T-helper 2 cell treated with Interferon-gamma antibody and Interleukin-4, amounts not matched to agents 5 μg/mL and 100 μg/mL, for 36 hours (primary cell): Measurements from ENCODE around the gene ASTN2.

ENCODE experiments used
- DNase-seq: peaks from one replicate; pipeline ENCODE4 v3.0.0; 2021; ENCODE audit warnings: low spot score
- H3K27ac Mint-ChIP-seq: one replicate; pipeline ENCODE4 v1.8.0; 2021; ENCODE audit warnings: mild to moderate bottlenecking, mixed read lengths
- H3K27me3 Mint-ChIP-seq: one replicate; pipeline ENCODE4 v1.8.0; 2021; ENCODE audit warnings: low read depth, mixed read lengths
- H3K36me3 Mint-ChIP-seq: one replicate; pipeline ENCODE4 v1.8.0; 2021; ENCODE audit warnings: low read depth, mixed read lengths
- H3K4me1 Mint-ChIP-seq: one replicate; pipeline ENCODE4 v1.8.0; 2021; ENCODE audit warnings: low read depth, mixed read lengths
- H3K4me3 Mint-ChIP-seq: one replicate; pipeline ENCODE4 v1.8.0; 2022; ENCODE audit warnings: mild to moderate bottlenecking, moderate library complexity, mixed read lengths
- H3K9me3 Mint-ChIP-seq: one replicate; pipeline ENCODE4 v1.8.0; 2021; ENCODE audit warnings: mixed read lengths

The ASTN2 gene

DNA sequence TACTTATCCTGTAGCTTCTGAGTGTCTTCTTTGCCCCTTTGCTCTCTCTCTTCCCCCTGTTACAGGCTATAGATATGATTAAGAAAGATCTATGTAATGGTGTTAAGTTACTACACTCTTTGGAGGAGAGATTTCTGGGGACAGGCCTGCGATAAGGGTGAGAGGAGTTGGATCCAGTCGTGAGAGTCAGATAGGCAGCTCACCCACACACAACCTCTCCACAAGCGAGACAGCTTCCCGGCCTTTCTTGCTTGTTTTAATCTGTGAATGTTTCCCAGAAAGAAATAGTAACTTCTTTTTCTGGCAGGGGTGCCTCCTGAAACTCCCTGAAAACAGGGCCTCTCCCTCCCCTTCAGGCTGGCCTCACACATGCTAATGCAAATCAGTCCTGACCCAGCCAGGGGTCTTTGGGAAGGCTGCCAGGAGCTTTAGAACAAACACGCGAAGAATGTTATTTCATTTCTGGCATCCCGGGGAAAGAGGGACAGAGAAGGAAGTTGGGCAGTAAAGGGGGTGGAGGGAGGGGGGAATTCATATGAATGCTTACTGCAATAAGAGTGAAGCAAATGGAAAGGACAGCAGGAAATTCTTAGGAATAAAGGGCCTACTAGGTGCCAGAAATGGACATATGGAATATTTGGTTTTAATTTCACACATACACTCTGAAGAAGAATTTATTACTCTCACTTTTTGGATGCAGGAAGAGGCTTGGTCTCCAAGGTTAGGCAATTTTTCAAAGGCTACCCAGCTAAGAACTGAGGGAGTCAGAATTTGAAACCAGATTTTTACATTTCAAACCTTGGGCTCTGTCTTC is 943.6 kb downstream of the ASTN2 start:
- no peak for DNase-seq
- H3K27ac Mint-ChIP-seq, result no peak overlapping the region
- no peaks in the 10 kb centered on the region for H3K4me1 Mint-ChIP-seq

DNA sequence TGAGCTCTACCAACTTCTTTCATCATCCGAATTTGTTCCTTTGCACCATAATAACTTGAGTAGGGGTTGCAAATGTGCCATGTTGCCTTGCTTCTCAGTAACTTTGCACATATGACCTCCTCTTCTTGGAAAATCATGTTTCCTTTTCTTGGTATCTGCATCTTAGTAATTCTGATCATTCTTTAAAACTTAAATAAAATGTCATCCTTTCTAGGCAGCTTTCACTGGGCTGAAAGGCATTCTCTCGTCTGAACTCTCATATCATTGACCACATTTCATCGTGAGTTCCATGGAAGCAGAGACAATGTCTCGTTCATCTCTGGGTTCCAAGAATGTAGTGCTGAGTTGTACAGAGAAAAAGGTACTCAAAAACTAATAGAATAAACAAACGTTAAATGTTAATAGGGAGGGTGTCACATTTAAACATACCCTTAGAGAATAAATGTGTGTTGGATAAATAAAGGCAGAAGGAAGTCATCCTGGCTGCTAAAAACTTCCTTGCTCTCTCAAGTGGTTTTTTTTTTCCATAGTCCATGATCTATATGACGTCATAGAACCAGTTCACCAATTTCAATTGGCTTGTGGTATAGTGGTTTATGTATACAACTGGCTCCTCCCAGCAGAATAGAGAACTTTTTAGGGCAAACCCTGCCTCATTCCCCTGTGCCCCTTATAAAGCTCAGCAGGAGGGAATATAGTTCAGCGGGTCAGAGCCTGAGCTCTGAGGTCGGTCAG is 945.9 kb downstream of the ASTN2 start:
- no peaks in the 10 kb centered on the region for H3K4me1 Mint-ChIP-seq
- H3K27ac Mint-ChIP-seq, result no peak overlapping the region
- no peak for DNase-seq
- no peaks in the 10 kb centered on the region for H3K9me3 Mint-ChIP-seq
- no peaks in the 10 kb centered on the region for H3K27me3 Mint-ChIP-seq
- no peaks in the 10 kb centered on the region for H3K36me3 Mint-ChIP-seq
- no peak overlapping the region for H3K4me3 Mint-ChIP-seq

More for the DNA sequence above, 943.6 kb downstream of the ASTN2 start:
- no peaks in the 10 kb centered on the region for H3K36me3 Mint-ChIP-seq
- no peaks in the 10 kb centered on the region for H3K9me3 Mint-ChIP-seq
- no peaks in the 10 kb centered on the region for H3K27me3 Mint-ChIP-seq
- H3K4me3 Mint-ChIP-seq, result no peak overlapping the region

DNA sequence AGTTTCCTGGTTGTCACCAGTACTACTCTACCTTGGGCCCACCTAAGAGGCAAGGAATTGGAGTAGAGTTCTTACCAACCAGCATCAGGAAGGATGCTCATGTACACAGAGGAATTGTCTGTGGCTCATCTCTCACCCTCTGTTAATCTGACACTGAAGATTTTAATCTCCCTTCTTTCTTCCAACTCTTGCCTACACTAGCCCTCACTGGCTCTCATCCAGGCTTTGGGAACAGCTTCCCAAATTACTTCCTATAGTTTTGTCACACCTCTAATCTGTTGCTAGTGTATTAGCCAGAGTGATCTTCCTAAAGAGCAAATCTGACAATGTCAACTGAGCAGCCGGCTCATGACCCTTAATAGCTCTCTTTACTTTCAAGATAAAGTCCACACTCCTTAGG is 946.5 kb downstream of the ASTN2 start:
- H3K9me3 Mint-ChIP-seq, result no peaks in the 10 kb centered on the region
- H3K36me3 Mint-ChIP-seq, result no peaks in the 10 kb centered on the region
- H3K4me1 Mint-ChIP-seq, result no peaks in the 10 kb centered on the region
- H3K27me3 Mint-ChIP-seq, result no peaks in the 10 kb centered on the region
- DNase-seq, result no peak
- no peak overlapping the region for H3K27ac Mint-ChIP-seq
- no peak overlapping the region for H3K4me3 Mint-ChIP-seq

DNA sequence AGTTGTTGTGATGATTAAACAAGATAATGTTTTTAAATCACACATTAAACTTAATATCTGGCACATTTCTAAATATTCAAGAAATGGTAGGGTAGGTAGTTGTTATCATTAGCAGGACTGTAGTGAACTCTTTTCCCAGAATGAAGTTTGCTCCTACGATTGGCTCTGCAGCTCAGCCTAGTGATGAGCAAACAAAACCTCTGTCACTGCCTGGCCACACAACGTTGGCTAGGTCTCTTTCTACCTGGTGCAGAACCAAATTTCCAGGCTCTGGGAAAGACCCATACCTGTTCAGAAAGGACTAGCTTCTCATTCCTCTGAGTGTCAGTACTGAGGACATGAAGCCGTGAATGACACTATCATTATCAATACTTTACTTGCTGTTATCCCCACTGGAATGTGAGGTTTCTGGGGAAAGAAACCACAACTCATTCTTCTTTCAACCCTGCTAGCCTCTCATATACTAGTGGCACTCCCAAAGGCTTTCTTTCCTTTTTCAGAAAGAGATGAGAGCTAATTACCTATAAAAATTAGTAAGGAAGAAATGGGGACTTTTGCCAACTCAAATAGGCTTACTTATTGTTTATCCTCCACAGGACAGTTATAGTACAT is 947.0 kb downstream of the ASTN2 start:
- Mint-ChIP-seq H3K36me3 (no peaks in the 10 kb centered on the region), H3K27ac (no peak overlapping the region), H3K9me3 (no peaks in the 10 kb centered on the region), H3K4me1 (no peaks in the 10 kb centered on the region), H3K27me3 (no peaks in the 10 kb centered on the region), H3K4me3 (no peak overlapping the region)
- DNase-seq, result no peak

DNA sequence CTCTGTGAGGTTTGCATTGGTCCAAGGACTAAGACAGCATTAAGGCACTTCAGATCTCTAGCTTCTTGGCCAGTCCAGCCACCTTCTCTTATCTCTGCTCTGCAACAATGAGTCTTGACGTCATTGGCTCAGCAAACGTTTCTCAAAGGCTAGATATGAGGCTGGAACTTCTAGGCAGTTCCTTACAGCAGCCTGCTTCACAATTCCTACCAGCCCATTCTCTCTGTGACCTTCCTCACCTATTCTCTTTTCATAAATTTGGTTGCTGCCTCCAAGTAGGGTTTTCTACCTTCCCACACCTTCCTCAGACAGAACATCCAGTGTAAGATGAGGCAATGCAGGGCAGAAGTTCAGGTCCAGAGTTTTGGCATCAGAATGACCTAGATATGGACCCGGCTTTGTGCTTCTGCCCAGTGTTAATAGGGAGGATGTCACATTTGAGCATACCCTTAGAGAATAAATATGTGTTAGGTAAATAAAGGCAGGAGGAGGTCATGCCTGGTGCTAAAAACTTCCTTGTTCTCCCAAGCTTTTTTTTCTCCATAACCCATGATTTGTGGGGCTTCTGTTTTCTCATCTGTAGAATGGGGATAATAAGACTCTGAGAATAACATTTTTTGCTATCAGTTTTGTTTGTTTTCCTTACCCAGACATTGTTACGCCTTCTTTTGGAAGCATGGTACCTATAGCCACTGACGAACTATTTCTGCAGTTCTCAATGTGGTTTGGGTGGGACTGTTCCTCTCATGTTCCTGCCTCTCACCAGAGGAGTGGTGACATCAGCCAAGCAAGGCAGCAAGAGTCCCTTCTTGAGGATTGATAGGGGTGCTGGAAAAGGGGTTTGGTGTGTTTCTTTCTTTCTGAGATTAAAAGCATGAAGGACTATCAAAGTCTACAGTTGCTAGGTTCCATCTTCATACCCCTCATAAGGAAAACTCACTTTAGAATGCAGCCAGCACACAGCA is 948.3 kb downstream of the ASTN2 start:
- no peaks in the 10 kb centered on the region for H3K27me3 Mint-ChIP-seq
- no peaks in the 10 kb centered on the region for H3K36me3 Mint-ChIP-seq
- no peak for DNase-seq
- H3K9me3 Mint-ChIP-seq, result no peaks in the 10 kb centered on the region
- H3K4me3 Mint-ChIP-seq, result no peak overlapping the region
- no peak overlapping the region for H3K27ac Mint-ChIP-seq
- H3K4me1 Mint-ChIP-seq, result no peaks in the 10 kb centered on the region

DNA sequence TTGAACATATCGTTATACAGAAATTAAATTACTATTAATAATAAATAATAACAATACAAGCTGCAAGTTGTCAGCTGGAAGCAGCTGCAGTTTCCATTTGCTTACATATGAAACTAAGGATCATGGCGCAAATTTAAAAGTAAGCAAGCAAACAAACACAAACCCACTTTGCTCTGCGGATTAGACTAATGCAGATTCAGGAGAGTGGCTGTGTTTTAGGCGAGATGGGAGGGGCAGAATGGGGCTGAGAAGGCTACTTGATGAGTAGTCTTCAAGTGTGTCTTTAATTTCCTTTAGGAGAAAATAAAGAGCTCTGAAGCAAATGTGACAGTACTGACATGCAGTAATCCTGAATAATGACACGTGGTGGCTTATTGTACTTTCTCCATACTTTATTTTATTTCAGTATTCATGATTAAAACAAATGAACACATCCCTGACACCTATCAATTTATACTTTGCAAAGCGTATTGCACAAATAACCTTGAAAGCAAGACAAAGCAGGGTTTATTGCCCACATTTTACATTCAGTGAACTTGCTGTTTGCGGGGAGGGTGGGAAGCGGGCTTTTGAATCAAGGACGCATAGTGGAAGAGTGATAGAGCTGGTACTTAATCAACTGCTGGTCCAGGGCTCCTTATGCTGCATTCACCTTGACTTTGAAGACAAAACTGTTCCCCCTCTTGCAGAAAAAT is 949.1 kb downstream of the ASTN2 start:
- no peaks in the 10 kb centered on the region for H3K27me3 Mint-ChIP-seq
- no peaks in the 10 kb centered on the region for H3K4me1 Mint-ChIP-seq
- no peak overlapping the region for H3K4me3 Mint-ChIP-seq
- no peaks in the 10 kb centered on the region for H3K9me3 Mint-ChIP-seq
- H3K36me3 Mint-ChIP-seq, result no peaks in the 10 kb centered on the region
- no peak for DNase-seq
- no peak overlapping the region for H3K27ac Mint-ChIP-seq

DNA sequence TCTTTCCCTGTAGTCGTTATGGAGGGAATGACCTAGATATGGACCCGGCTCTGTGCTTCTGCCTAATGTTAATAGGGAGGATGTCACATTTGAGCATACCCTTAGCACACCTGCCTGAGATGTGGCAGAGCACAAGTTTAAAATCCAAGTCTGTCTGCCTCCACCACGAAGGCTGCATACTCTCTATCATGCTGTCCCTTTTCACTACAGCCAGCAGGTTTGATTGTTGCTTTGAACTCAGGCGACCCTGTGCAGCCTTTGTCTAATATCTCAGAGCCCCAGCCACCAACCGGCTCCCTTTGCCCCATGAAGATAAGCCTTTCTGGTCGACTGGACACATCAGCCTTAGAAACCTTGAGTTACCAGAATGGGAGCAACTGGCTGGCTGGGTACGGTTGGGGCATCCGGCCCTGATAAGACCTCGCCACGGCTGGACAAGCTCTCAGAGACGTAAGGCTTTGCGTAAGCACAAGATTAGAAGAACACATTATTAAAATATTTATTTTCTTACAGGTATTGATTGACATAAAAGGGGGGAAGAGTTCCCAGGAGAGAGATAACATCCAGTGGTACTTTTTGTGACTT is 949.8 kb downstream of the ASTN2 start:
- Mint-ChIP-seq H3K4me3 (no peak overlapping the region), H3K9me3 (no peaks in the 10 kb centered on the region), H3K4me1 (no peaks in the 10 kb centered on the region), H3K36me3 (no peaks in the 10 kb centered on the region), H3K27ac (no peak overlapping the region), H3K27me3 (no peaks in the 10 kb centered on the region)
- no peak for DNase-seq

DNA sequence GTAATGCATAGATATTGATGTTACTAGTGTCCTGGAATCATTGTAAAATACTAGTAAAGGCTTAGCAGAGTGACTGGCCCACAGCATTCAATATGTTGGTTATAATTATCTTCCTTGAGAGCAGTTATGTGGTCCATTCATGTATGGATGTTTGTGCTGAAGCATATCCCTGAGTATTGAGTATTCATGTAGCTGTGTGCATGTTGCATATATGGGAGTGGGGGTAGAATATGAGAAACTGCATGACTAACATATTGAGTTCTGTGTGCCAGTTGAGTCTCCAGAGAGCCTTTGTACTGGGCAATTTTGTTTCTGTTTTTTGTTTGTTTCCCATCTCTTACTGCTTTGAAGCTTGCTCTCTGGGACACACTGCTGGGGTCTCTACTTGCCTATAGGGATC is 950.4 kb downstream of the ASTN2 start:
- DNase-seq, result no peak
- Mint-ChIP-seq H3K36me3 (no peaks in the 10 kb centered on the region), H3K27ac (no peak overlapping the region), H3K4me3 (no peak overlapping the region), H3K27me3 (no peaks in the 10 kb centered on the region), H3K9me3 (no peaks in the 10 kb centered on the region), H3K4me1 (no peaks in the 10 kb centered on the region)

DNA sequence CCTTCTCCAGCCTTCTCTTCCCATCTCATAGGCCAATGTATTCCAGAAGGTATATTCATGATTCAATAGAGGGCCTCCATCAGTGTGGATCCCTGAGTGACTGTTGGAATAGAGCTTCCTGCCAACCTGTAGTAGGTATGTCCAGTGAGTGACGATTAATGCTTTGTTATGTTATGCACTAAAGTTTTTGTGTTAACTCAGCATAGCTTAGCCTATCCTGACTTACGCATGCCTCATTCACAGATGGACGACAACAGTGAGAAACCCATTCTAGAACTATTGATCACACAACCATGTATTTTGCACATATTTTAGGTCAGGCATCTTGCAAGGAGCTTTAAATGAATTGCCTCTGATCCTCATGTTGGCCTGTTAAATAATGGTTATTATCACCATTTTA is 953.2 kb downstream of the ASTN2 start:
- Mint-ChIP-seq H3K36me3 (no peaks in the 10 kb centered on the region), H3K9me3 (peaks cover 7% of the 10 kb centered on the region), H3K27me3 (no peaks in the 10 kb centered on the region), H3K27ac (no peak overlapping the region), H3K4me1 (no peaks in the 10 kb centered on the region), H3K4me3 (no peak overlapping the region)
- DNase-seq, result no peak

DNA sequence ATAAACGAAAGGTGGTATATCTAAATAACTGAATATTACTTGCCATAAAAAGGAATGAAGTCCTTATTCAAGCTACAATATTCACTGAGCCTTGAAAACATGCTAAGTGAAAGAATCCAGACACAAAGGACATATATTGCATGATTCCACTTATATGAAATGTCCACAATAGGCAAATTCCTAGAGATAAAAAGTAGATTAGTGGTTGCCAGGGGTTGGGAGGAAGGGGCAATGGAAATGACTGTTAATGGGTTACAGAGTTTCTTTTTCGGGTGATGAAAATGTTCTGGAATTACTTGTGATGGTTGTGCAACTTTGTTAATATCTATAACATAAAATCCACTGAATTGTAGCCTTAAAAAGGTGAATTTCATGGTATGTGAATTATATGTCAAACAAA is 954.8 kb downstream of the ASTN2 start:
- no peaks in the 10 kb centered on the region for H3K4me1 Mint-ChIP-seq
- H3K4me3 Mint-ChIP-seq, result no peak overlapping the region
- no peak overlapping the region for H3K27ac Mint-ChIP-seq
- no peak for DNase-seq
- peaks cover 16% of the 10 kb centered on the region for H3K9me3 Mint-ChIP-seq
- no peaks in the 10 kb centered on the region for H3K27me3 Mint-ChIP-seq
- no peaks in the 10 kb centered on the region for H3K36me3 Mint-ChIP-seq

DNA sequence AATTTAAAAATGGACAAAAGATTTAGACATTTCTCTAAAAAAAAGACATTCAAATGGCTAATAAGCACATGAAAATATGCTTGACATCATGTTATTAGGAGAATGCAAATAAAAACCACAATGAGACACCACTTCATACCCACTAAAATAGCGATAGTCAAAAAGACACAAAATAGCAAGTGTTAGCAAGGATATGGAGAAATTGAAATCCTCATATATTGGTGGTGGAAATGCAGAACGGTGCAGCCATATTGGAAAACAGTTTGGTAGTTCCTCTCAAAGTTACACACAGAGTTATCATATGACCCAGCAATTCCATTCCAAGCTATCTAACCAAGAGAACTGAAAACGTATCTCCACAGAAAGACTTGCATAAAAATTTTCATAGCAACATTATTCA is 955.3 kb downstream of the ASTN2 start:
- Mint-ChIP-seq H3K9me3 (peaks cover 16% of the 10 kb centered on the region), H3K4me3 (no peak overlapping the region), H3K27ac (no peak overlapping the region), H3K27me3 (no peaks in the 10 kb centered on the region), H3K4me1 (no peaks in the 10 kb centered on the region), H3K36me3 (no peaks in the 10 kb centered on the region)
- DNase-seq, result no peak

DNA sequence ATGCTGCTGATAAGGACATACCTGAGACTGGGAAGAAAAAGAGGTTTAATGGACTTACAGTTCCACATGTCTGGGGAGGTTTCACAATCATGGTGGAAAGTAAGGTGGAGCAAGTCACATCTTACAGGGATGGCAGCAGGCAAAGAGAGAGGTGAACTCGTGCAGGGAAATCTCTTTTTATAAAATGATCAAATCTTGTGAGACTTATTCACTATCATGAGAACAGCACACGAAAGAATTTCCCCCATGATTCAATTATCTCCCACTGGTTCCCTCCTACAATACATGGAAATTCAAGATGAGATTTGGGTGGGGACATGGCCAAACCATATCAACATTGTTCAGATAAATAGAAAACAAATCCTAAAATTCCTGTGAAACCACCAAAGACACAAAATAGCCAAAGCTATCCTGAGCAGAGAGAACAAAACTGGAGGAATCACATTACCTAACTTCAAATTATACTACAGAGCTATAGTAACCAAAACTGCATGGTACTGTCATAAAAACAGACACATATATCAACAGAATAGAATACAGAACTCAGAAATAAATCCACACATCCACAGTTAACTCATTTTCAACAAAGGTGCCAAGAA is 958.3 kb downstream of the ASTN2 start:
- DNase-seq, result no peak
- Mint-ChIP-seq H3K4me1 (no peaks in the 10 kb centered on the region), H3K27ac (no peak overlapping the region), H3K27me3 (no peaks in the 10 kb centered on the region), H3K4me3 (no peak overlapping the region), H3K36me3 (no peaks in the 10 kb centered on the region), H3K9me3 (peaks cover 16% of the 10 kb centered on the region)
